Muscle layer of colon (tissue), 2 donors: Measurements from ENCODE around the gene MGME1.

ENCODE experiments used
- H3K27ac ChIP-seq: one replicate; pipeline ENCODE4 v1.7.0; 2013; ENCODE audit warnings: low read depth, mild to moderate bottlenecking, low read length, moderate library complexity
- H3K27me3 ChIP-seq, 2 donors: one replicate each; pipeline ENCODE4 v1.7.0; 2013; ENCODE audit warnings: low read length in 2 of 2, mild to moderate bottlenecking in 2 of 2; ENCODE audit not compliant: insufficient read depth in 2 of 2, control insufficient read depth in 1 of 2
- H3K36me3 ChIP-seq: one replicate; pipeline ENCODE4 v1.7.0; 2013; ENCODE audit warnings: mild to moderate bottlenecking, low read length; ENCODE audit not compliant: insufficient read depth
- H3K4me1 ChIP-seq: one replicate; pipeline ENCODE4 v1.7.0; 2013; ENCODE audit warnings: mild to moderate bottlenecking, low read length; ENCODE audit not compliant: insufficient read depth
- H3K4me3 ChIP-seq, 2 donors: one replicate each; pipeline ENCODE4 v1.7.0; 2013; ENCODE audit warnings: low read length in 2 of 2, low read depth in 1 of 2, mild to moderate bottlenecking in 1 of 2, moderate library complexity in 1 of 2
- H3K9ac ChIP-seq: one replicate; pipeline ENCODE4 v1.7.0; 2013; ENCODE audit warnings: low read length
- H3K9me3 ChIP-seq: one replicate; pipeline ENCODE4 v1.7.0; 2013; ENCODE audit warnings: mild to moderate bottlenecking, low read length
- donor health status: abdominal sarcoma.
- donor health status: Adenocarcinoma of cecum.

MGME1 gene

GRCh38 chr20:18004384-18005031, 35.7 kb downstream of the MGME1 start:
- no peak overlapping the region for H3K27ac ChIP-seq
- H3K27me3 ChIP-seq: no peaks in the 10 kb centered on the region
- peaks cover 18% of the 10 kb centered on the region for H3K4me1 ChIP-seq
- H3K4me3 ChIP-seq: no peak overlapping the region
- H3K36me3 ChIP-seq: no peaks in the 10 kb centered on the region
- no peak overlapping the region for H3K9ac ChIP-seq
- H3K9me3 ChIP-seq: no peaks in the 10 kb centered on the region

- H3K4me1 ChIP-seq: peaks cover 18% of the 10 kb centered on the region
- no peaks in the 10 kb centered on the region for H3K36me3 ChIP-seq
- H3K4me3 ChIP-seq: no peak overlapping the region
- H3K27ac ChIP-seq: no peak overlapping the region
- H3K27me3 ChIP-seq: no peaks in the 10 kb centered on the region
- no peak overlapping the region for H3K9ac ChIP-seq
- H3K9me3 ChIP-seq: no peaks in the 10 kb centered on the region
Measured at GRCh38 chr20:18005170-18005989, 36.6 kb downstream of the MGME1 start.

DNA sequence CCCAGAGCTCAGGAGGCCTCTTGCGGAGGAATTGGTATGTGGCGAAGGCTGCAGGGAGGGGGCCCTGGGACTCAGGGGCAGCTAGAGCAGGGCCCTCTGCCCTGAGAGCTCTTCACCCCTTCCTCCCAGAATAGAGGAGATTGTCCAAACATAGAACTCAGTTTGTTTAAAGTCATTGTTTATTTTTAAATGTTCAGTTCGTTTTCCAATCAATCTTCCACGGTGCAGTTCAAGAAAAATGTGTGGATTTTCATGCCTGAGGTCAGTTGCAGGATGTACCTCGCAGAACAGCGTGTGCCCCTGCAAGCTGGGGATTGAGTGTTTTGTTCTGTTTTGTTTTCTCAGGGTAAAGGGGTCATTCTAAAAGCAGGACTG, 37.2 kb downstream of the MGME1 start:
- no peak overlapping the region for H3K27ac ChIP-seq
- H3K36me3 ChIP-seq: no peaks in the 10 kb centered on the region
- no peaks in the 10 kb centered on the region for H3K27me3 ChIP-seq
- H3K9ac ChIP-seq: no peak overlapping the region
- H3K4me1 ChIP-seq: peaks cover 15% of the 10 kb centered on the region
- no peak overlapping the region for H3K4me3 ChIP-seq
- no peaks in the 10 kb centered on the region for H3K9me3 ChIP-seq

DNA sequence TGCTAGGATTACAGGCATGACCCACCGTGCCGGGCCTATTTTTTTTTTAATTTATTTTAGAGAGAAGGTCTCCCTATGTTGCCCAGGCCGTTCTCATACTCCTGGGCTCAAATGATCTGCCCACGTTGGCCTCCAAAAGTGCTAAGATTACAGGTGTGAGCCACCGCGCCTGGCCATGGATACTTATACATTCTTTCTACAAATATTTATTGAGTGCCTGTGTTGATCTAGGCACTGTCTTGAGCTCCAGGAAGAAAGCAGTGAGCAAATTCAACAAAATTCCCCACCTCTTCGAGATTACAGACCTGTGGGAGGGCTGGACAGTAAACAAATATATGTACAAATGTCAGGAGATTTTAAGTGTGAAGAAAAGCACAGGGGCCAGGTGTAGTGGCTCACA, 37.9 kb downstream of the MGME1 start:
- Histone ChIP-seq H3K27me3 (no peaks in the 10 kb centered on the region), H3K9me3 (no peaks in the 10 kb centered on the region), H3K4me1 (peaks cover 8% of the 10 kb centered on the region), H3K9ac (no peak overlapping the region), H3K27ac (no peak overlapping the region), H3K4me3 (no peak overlapping the region), H3K36me3 (no peaks in the 10 kb centered on the region)

GRCh38 chr20:18007534-18008292, 38.9 kb downstream of the MGME1 start:
- peaks cover 6% of the 10 kb centered on the region for H3K4me1 ChIP-seq
- no peak overlapping the region for H3K4me3 ChIP-seq
- no peaks in the 10 kb centered on the region for H3K9me3 ChIP-seq
- no peaks in the 10 kb centered on the region for H3K27me3 ChIP-seq
- no peak overlapping the region for H3K27ac ChIP-seq
- no peak overlapping the region for H3K9ac ChIP-seq
- H3K36me3 ChIP-seq: no peaks in the 10 kb centered on the region

GRCh38 chr20:18009116-18009515, 40.3 kb downstream of the MGME1 start:
- Histone ChIP-seq H3K36me3 (no peaks in the 10 kb centered on the region), H3K27ac (no peak overlapping the region), H3K4me1 (peaks cover 6% of the 10 kb centered on the region), H3K27me3 (no peaks in the 10 kb centered on the region), H3K9ac (no peak overlapping the region), H3K4me3 (no peak overlapping the region), H3K9me3 (no peaks in the 10 kb centered on the region)

DNA sequence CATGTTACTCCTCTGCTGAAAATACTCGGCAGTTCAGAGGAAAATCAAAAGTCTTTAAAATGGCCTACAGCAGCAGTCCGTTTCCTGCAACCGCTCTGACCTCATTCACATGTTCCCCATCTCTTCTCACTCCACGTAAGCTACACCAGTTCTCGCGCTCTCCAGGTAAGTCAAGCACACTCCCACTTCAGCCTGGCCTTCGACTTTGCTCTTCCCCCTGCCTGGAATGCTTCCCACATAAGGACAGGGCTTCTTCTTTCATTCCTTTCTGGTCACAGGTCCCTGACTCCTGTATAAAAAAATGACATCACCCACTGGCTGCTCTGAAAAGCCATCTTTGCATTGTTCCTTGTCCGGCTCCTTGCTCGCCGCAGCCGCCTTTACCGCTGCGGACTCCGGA, 42.7 kb downstream of the MGME1 start:
- H3K36me3 ChIP-seq: no peaks in the 10 kb centered on the region
- no peak overlapping the region for H3K9ac ChIP-seq
- peaks cover 6% of the 10 kb centered on the region for H3K4me1 ChIP-seq
- no peak overlapping the region for H3K4me3 ChIP-seq
- H3K27ac ChIP-seq: no peak overlapping the region
- H3K27me3 ChIP-seq: no peaks in the 10 kb centered on the region
- H3K9me3 ChIP-seq: no peaks in the 10 kb centered on the region

- Histone ChIP-seq H3K9me3 (no peaks in the 10 kb centered on the region), H3K27me3 (no peaks in the 10 kb centered on the region), H3K4me3 (no peak overlapping the region), H3K36me3 (no peaks in the 10 kb centered on the region), H3K9ac (no peak overlapping the region), H3K27ac (no peak overlapping the region), H3K4me1 (peaks cover 5% of the 10 kb centered on the region)
Measured at GRCh38 chr20:18011951-18012645, 43.3 kb downstream of the MGME1 start.

DNA sequence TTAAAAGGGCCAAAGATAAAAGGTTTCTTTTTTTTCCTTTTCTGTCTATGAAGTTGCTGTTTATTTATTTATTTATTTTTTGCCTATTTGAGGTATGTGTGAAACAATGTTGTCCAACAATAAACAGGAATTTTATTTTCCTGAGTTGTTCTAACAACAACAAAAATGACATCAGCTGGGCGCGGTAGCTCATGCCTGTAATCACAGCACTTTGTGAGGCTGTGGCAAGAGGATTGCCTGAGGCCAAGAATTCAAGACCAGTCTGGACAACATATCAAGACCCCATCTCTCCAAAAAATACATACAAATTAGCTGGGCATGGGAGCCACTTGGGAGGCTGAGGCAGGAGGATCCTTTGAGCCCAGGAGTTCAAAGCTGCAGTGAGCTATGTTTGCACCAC, 44.1 kb downstream of the MGME1 start:
- no peaks in the 10 kb centered on the region for H3K27me3 ChIP-seq

GRCh38 chr20:18014411-18014810, 45.6 kb downstream of the MGME1 start:
- Histone ChIP-seq H3K27ac (no peak overlapping the region), H3K4me3 (no peak overlapping the region)

More for the DNA sequence above, 44.1 kb downstream of the MGME1 start:
- no peak overlapping the region for H3K9ac ChIP-seq
- H3K27ac ChIP-seq: no peak overlapping the region
- no peaks in the 10 kb centered on the region for H3K4me1 ChIP-seq
- H3K4me3 ChIP-seq: no peak overlapping the region
- H3K36me3 ChIP-seq: no peaks in the 10 kb centered on the region
- no peaks in the 10 kb centered on the region for H3K9me3 ChIP-seq

GRCh38 chr20:18016772-18017171, 48.0 kb downstream of the MGME1 start:
- Histone ChIP-seq H3K36me3 (no peaks in the 10 kb centered on the region), H3K4me3 (no peak overlapping the region), H3K9me3 (no peaks in the 10 kb centered on the region), H3K4me1 (no peaks in the 10 kb centered on the region), H3K27ac (no peak overlapping the region), H3K27me3 (no peaks in the 10 kb centered on the region), H3K9ac (no peak overlapping the region)

More at GRCh38 chr20:18014411-18014810, 45.6 kb downstream of the MGME1 start:
- Histone ChIP-seq H3K4me1 (no peaks in the 10 kb centered on the region), H3K9ac (no peak overlapping the region), H3K27me3 (no peaks in the 10 kb centered on the region), H3K36me3 (no peaks in the 10 kb centered on the region), H3K9me3 (no peaks in the 10 kb centered on the region)
